RWPE2 (cell line): ENCODE measurements around the gene UBE2E2.

Experiments
- ATAC-seq: fragments of 200-7000 bp; cut with Tn5 transposase; 3 replicates; pipeline ENCODE4 v1.9.1; 2021; ENCODE audit warnings: low read depth
- DNase-seq: peaks from one replicate; pipeline ENCODE4 v3.0.0-alpha.2; 2020; ENCODE audit warnings: low spot score
- H3K27ac ChIP-seq: fragments of 450-650 bp; 2 replicates; pipeline ENCODE4 v1.5.1; 2017; ENCODE audit warnings: mild to moderate bottlenecking; ENCODE audit not compliant: poor library complexity, severe bottlenecking
- H3K27me3 ChIP-seq: fragments of 250-450 bp; sonication (Bioruptor Pico); 2 replicates; pipeline ENCODE4 v1.5.1; 2021; ENCODE audit warnings: mild to moderate bottlenecking, moderate library complexity; ENCODE audit not compliant: insufficient read depth, poor library complexity, severe bottlenecking
- H3K36me3 ChIP-seq: fragments of 250-450 bp; sonication (Bioruptor Pico); 2 replicates; pipeline ENCODE4 v1.5.1; 2020; ENCODE audit warnings: low read depth, mild to moderate bottlenecking, moderate library complexity
- H3K4me1 ChIP-seq: fragments of 250-450 bp; sonication (Bioruptor Pico); 2 replicates; pipeline ENCODE4 v1.5.1; 2021; ENCODE audit warnings: mild to moderate bottlenecking, moderate library complexity; ENCODE audit not compliant: insufficient read depth, poor library complexity, severe bottlenecking
- H3K4me3 ChIP-seq: fragments of 250-450 bp; sonication (Bioruptor Pico); 2 replicates; pipeline ENCODE4 v1.5.1; 2021; ENCODE audit warnings: mild to moderate bottlenecking, moderate library complexity; ENCODE audit not compliant: severe bottlenecking
- H3K9me3 ChIP-seq: fragments of 250-450 bp; sonication (Bioruptor Pico); 2 replicates; pipeline ENCODE4 v1.5.1; 2021; ENCODE audit warnings: mild to moderate bottlenecking, moderate library complexity; ENCODE audit not compliant: severe bottlenecking
- TF ChIP-seq, protein P1 (sequence below): fragments of 450-650 bp; IDR thresholded peaks from one replicate; pipeline ENCODE4 v1.5.1; 2017; ENCODE audit warnings: mild to moderate bottlenecking, moderate library complexity; ENCODE audit not compliant: poor library complexity, severe bottlenecking

UBE2E2 gene

DNA sequence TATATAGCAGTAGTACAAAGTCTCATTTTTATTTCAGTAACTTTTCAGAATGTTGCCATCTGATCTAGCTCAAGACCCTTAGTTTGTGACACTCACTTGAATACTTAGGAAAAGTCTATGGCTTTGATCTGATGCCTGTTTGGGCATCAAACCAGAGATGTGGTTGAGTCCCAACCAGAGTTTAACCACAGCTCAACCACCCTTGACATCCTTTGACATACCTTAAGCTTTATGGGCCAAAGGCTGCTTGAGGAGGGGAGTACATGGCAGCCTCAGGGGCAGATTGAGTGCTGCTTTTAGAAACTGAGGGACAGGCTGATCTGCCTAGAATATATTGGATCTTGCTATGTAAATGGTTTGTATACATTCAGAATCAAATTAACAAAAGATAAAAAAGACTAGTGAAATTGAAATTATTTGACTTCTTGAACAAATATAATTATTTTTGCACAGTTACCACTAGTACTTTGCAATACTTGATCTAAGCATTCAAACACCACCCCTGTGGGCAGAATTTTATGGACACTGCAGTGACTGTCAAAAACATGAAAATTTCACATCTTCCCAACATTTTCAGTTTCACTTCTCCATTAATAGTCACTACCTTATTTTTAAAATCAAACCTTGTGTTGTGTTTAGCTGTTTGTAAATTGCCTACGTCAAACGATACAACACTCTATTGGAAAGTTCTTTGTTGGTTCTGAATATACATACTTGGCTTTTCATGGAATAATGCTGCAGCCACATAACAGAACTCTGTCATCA is 199.8 kb downstream of the UBE2E2 start:
- H3K4me1 ChIP-seq, result no peaks in the 10 kb centered on the region
- H3K27ac ChIP-seq, result no peak overlapping the region
- H3K4me3 ChIP-seq, result no peak overlapping the region
- ATAC-seq (no peak), DNase-seq (no peak)
- TF ChIP-seq, protein P1, sequence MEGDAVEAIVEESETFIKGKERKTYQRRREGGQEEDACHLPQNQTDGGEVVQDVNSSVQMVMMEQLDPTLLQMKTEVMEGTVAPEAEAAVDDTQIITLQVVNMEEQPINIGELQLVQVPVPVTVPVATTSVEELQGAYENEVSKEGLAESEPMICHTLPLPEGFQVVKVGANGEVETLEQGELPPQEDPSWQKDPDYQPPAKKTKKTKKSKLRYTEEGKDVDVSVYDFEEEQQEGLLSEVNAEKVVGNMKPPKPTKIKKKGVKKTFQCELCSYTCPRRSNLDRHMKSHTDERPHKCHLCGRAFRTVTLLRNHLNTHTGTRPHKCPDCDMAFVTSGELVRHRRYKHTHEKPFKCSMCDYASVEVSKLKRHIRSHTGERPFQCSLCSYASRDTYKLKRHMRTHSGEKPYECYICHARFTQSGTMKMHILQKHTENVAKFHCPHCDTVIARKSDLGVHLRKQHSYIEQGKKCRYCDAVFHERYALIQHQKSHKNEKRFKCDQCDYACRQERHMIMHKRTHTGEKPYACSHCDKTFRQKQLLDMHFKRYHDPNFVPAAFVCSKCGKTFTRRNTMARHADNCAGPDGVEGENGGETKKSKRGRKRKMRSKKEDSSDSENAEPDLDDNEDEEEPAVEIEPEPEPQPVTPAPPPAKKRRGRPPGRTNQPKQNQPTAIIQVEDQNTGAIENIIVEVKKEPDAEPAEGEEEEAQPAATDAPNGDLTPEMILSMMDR, result no peak
- no peaks in the 10 kb centered on the region for H3K36me3 ChIP-seq
- no peaks in the 10 kb centered on the region for H3K27me3 ChIP-seq
- H3K9me3 ChIP-seq, result no peaks in the 10 kb centered on the region

DNA sequence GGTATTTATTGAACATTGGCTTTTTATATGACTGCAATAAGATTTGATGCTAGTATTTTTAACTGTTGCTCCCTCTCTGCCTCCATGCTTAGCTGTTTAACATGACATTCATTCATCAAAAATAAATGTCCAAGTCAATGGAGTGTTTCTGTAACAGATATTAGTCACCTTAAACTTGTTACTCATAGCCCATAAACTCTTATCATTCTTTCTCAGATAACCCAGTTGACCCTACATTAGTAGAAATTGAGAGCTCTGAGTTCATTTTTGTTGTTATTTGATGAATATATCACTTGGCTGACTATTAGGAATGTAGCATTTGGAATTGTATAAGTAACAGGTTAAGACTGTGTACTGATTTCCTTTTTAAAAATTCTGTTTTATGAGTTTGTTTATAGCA is 201.1 kb downstream of the UBE2E2 start:
- H3K4me3 ChIP-seq, result no peak overlapping the region
- no peaks in the 10 kb centered on the region for H3K9me3 ChIP-seq
- TF ChIP-seq, protein P1, result no peak
- H3K36me3 ChIP-seq, result no peaks in the 10 kb centered on the region
- no peak for ATAC-seq
- no peak overlapping the region for H3K27ac ChIP-seq
- no peak for DNase-seq
- H3K4me1 ChIP-seq, result no peaks in the 10 kb centered on the region
- no peaks in the 10 kb centered on the region for H3K27me3 ChIP-seq

DNA sequence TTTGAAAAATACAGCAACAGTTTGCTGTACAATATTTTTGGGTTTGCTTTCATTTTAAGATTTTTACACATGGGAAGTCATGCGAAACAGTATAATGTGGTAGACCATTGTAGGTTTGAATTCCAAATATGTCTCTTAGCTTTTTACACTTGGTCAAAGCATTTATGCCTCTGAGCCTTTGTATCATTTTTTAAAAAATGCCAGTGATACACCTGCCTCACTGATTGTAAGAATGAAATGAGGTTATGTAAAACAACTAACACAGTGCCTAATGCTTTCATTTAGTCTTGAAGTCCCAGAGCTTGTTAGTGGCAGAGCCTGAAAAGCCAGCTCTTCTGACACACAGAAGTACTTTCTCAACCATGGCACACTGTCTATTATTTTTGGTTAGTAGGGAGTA is 202.0 kb downstream of the UBE2E2 start:
- no peak for ATAC-seq
- Histone ChIP-seq H3K4me3 (no peak overlapping the region), H3K9me3 (no peaks in the 10 kb centered on the region), H3K27ac (no peak overlapping the region), H3K27me3 (no peaks in the 10 kb centered on the region), H3K36me3 (no peaks in the 10 kb centered on the region), H3K4me1 (no peaks in the 10 kb centered on the region)
- TF ChIP-seq, protein P1, result no peak
- no peak for DNase-seq

DNA sequence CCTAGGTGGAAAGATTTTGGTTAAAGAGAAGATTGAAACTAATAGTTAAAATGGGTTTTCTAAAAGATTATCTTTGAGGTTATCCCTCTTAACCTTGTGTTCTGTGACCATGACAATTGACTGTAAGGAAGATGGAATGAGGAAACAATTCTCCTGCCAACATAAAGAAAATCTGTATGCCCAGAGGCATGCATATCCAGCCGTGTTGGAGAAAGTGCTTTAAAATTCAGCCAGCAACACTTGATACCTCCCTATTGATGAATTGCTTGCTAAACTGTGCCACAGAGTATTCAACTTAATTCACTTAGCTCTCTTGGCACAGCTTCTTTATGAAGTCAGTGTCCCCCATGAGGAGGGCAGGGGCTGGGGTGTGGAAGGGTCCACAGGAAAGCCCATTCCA is 203.5 kb downstream of the UBE2E2 start:
- H3K27ac ChIP-seq, result no peak overlapping the region
- no peaks in the 10 kb centered on the region for H3K4me1 ChIP-seq
- no peak for DNase-seq
- TF ChIP-seq, protein P1, result no peak
- H3K36me3 ChIP-seq, result no peaks in the 10 kb centered on the region
- H3K4me3 ChIP-seq, result no peak overlapping the region
- H3K9me3 ChIP-seq, result no peaks in the 10 kb centered on the region
- no peaks in the 10 kb centered on the region for H3K27me3 ChIP-seq
- no peak for ATAC-seq

DNA sequence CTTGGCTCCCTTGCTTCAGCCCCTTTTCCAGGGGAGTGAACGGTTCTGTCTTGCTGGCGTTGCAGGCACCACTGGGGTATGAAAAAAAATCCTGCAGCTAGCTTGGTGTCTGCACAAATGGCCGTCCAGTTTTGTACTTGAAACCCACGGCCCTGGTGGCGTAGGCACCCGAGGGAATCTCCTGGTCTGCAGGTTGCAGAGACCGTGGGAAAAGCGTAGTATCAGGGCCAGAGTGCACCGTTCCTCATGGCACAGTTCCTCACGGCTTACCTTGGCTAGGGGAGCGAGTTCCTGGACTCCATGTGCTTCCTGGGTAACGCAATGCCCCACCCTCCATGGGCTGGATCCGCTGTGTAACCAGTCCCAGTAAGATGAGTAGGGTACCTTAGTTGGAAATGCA is 214.9 kb downstream of the UBE2E2 start:
- Histone ChIP-seq H3K27me3 (no peaks in the 10 kb centered on the region), H3K9me3 (no peaks in the 10 kb centered on the region), H3K4me3 (no peak overlapping the region), H3K27ac (no peak overlapping the region), H3K4me1 (no peaks in the 10 kb centered on the region), H3K36me3 (no peaks in the 10 kb centered on the region)
- no peak for DNase-seq
- ATAC-seq, result no peak
- TF ChIP-seq, protein P1, result no peak
